HG03457 (cell line): Measurements from ENCODE around the gene GNB1L.
"Not testable (repeated sequence)": the region's sequence is repeated elsewhere in the genome, so short reads cannot be mapped to it uniquely, and the experiment has no call there.

ENCODE experiments used
- ATAC-seq: cut with Tn5 transposase; IDR thresholded peaks from one replicate; pipeline ENCODE4 v1.9.1; 2021; ENCODE audit warnings: moderate number of reproducible peaks; ENCODE audit not compliant: unreplicated experiment

GNB1L gene

DNA sequence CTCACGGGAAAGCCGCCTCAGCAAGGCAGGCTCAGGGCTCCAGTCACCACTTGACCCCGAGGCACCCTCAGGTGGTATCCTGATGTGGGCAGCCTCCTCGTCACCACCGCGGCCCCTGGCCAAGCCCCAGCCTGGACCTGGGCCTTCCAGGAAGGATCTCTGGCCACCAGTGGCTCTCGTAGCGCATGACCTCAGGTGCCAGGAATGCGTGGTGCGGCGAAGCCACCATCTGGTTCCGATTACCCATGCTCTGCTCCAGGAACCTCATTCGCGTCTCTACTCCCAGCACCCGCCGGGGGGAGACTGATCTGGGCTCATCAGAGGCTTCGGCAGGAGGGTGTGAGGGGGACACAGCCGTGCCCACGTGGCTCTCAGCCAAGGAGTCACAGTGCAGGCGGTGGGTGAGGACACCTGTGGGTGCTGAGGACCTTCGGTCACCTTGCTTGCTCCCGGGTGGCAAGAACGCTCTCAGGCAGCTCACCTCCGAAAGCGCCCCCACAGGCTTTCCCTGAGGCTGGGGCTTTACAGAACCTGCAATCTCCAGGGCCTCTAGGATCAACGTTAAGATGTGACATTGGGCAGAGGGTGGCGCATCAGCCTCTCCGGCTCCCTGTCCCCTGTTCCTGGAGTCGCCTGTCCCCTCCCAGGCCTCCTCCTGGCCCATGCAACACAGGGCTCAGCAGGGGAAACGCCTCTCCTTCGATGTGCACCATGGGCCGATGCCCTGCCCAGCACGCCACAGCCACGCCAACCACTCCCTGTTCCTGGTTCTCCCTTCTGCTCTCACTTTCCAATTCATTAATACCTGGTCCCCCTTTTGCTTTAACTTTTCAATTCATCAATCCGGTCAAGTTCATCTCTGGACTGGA is 55.1 kb downstream of the GNB1L start:
- ATAC-seq: no peak

DNA sequence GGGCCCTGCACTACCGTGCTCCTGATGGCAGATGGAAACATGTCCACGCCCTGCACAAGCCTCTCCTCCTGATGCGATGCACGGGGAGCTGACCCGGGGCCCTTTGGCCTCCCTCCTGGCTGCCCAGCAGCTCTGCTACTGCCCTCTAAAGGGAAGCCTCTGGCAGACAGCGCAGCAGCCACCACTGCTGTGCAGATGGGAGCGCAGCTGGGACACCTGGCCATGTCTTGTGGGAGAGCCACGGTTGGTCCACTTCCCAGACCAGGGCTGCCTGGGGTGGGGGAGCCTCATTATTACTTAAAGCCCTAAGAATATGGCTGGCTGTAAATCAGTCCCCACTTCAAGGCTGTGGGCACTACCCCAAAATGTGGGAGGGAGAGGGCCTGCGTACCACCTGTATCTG is 55.8 kb downstream of the GNB1L start:
- no peak for ATAC-seq

DNA sequence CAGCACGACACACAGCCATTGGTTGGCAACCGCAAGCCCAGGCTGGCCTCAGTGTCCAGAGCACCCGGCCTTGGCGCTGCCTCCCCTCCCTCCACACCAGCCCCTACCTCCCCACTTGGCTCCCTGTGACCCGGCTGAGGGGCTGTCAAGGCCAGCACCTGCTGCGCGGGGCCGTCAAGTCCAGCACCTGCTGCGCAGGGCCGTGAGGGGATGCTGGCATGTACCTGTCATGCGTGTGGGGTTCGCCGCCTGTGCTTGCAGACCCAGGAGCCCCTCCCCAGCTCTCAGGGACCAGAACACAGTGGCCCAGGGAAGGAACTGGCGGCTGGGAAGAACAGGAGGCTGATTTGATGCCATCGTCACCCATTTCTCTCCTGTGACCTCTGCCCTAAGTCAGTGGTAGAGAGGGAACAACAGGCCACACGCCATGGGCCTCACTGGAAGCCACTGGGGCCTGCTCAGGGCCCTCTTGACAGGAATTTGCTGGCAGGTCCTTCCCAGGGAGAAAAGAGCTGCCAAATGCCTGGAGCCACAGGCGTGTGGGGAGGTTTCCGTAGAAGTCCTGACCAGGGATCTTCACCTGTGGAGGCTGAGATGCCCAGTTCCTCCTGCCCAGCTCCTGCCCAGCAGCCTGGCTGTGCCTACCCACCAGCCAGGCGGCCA is 56.5 kb downstream of the GNB1L start:
- no peak for ATAC-seq

DNA sequence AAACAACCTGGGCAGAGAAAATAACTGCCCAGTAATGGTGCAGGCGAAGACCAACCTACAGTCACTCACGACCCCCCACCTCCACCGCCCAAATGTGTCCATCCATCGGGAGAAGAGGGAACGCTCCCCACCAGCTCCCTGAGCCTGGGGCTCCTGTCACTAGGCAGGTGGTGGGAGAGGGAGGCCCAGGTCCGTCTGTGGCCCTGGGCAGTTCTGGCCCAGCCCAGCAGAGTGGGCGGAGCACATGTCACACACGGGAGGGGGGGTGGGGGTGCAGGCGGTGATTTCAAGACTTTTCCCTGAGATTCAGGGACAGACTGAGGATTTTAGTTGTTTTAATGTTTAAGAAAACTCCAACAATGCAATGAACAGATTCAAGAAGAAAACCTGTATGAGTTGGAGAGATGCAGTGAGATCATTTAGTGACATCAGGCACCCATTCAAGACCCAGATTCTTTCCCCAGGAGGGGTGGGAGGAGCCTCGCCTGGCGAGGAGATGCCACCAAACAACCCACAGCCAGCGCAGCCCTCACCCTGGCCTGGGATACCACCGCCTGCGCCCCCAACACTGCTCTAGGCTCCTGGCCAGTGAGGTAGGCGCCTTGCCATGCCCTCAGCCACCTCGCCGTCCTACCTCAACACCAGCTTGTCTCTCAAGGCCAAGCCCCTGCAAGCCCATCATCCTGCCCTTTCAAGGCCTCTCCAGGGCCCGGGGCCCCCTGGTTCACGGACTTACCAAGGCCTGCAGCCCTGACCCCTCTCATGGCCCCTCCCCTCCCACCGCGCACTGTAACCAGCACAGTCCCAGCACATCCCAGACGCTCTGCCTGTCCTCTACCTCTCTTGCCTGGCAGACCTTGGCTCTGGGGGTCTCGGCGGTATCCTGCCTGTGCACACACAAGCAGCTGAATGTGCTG is 57.3 kb downstream of the GNB1L start:
- ATAC-seq: no peak

DNA sequence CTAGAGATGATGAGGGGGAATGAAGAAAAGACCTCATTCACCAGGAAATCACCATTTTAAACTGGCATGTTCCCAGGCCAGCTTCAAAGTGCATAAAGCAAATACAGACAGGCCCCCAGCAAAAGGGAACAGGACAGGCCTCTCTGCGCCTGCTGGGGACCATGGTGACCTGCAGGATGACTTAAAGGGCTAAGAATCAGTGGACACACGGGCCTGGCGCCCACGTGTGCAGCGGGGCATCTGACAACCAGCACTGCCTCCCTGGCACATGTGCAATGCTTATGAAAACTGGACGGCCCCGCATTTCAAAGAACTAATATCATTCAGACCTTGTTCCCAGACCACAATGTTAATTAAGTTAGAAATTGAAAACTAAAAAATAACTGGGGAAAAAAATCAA is 58.5 kb downstream of the GNB1L start:
- ATAC-seq: no peak

DNA sequence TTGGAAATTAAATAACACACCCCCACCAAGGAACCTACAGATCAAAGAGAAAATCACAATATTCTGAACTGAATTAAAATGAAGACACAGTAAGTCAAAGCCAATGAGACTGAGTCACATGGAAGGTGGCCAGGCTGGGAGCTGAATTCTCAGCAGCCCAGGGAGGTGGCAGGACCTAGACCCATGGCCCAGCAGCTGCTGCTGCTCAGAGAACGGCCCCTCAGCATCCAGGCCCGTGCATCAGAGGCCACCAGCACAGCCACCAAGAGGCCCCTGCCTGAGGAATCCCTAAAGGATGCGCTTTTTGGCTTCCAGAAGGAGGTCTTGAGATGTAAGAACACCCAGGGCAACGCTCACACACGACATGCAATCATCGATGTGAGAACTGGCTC is 59.1 kb downstream of the GNB1L start:
- no peak for ATAC-seq

DNA sequence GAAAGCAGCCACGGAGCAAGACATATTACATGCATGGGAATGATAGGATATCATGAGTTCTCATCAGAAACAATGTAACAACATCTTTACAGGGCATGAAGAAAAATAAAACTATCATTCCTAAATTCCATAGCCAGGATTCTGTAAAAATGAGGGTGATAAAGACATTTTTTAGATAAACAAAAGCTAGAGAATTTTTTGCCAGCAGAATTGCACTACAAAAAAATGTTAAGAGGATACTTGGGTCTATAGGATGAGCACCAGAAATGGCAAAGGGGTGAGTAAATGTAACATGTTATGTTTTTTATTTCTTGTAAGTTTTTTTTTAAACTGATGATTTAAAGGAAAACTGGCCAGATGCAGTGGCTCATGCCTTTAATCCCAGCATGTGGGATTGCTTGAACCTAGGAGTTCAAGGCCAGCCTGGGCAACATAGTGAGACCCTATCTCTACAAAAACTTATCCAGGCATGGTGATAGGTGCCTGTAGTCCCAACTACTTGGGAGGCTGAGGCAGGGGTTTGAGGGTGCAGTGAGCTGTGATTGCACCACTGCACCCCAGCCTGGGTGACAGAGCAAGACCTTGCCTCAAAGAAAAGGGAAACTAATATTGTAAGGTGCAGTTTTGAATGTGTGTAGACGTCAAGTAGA is 60.9 kb downstream of the GNB1L start:
- no peak for ATAC-seq

DNA sequence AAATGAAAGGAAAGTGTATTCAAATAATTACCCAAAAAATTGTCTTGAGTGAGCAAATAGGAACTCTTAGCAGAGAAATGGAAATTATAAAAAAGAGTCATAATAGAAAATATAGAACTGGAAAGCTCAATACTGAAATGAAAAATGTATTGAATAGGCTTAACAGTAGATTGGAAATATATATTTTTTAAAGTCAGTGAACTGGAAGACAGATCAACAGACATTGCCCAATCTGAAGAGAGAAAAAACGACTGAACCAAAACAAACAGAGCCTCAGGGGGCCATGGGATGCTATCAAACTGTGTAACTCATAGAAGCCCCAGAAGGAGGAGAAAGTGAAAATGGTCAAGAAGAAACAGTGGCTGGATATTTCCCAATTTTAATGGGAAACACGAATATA is 61.5 kb downstream of the GNB1L start:
- no peak for ATAC-seq

DNA sequence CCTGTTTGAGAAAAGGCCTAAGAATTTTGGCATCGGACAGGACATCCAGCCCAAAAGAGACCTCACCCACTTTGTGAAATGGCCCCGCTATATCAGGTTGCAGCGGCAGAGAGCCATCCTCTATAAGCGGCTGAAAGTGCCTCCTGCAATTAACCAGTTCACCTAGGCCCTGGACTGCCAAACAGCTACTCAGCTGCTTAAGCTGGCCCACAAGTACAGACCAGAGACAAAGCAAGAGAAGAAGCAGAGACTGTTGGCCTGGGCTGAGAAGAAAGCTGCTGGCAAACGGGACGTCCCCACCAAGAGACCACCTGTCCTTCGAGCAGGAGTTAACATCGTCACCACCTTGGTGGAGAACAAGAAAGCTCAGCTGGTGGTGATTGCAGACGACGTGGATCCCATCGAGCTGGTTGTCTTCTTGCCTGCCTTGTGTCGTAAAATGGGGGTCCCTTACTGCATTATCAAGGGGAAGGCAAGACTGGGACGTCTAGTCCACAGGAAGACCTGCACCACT is 62.2 kb downstream of the GNB1L start:
- ATAC-seq: not testable (repeated sequence)

DNA sequence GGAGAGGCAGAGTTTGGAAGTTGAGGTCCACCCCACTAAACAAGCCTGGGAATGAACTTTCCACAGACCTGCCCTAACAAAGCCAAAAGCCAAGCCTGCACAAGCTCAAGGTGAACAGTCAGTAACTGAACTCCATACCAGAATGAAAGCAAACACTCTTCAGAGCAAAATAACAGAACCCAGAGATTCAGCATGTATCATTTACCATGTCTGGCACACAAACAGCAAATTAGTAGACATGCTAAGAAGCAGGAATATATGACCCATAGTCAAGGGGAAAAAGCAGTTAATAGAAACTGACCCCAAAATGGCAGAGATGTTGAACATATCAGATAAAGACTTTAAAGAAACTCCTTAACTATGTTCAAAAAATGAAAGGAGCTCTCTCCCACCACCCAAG is 62.8 kb downstream of the GNB1L start:
- ATAC-seq: no peak

DNA sequence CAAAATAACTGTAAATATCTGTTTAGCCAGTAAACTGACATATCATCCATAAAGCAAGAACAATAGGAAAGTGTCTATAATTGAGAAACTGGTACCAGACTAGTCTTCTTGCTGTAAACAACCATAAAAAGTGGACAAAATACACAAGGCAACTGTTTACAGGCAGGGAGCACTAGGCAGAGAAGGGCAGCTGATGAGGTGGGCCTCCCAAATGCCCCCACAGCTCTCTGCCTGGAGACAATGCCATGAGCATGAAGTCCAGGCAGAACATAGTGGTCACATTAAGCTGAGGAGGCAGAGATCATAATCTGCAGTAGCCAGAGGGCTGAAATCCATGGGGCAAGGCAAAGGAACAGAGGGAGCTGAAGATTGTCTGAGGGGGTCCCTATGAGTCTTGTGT is 63.4 kb downstream of the GNB1L start:
- no peak for ATAC-seq

DNA sequence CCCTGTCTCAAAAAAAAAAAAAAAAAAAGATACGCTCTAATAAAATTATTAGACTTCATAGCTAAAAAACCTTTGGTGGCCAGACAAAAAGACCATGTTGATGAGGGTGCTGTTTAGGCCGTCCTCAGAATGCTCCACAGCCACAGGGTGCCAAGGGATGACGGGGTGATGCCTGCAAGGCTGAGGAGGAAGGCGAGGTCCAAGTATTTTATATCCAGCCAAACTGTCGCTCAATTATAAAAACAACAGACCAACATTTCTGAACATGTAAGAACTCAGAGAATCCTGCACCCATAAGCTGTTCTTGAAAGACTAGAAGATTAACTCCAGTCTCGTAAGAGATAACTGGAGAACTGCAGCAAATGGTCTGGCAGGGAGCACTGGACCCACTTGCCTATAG is 64.8 kb downstream of the GNB1L start:
- ATAC-seq: no peak

DNA sequence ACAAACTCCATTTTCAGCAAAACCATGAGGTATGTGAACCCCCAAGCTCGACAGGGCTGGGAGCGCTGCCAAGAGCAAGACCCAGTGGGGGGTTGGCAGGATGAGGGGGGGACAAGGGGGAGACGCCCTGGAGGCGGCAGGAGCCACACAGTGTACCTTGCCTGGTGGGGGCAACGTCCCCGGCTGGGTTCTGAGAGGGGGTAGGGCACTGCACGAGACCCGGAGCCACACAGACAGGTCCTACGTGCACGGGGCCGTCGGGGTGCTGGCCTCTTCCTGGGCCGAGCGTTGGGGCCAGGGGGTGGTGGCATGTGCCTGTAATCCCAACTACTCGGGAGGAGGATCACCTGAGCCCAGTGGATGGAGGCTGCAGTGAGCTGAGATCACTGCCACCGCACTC is 65.3 kb downstream of the GNB1L start:
- ATAC-seq: no peak

DNA sequence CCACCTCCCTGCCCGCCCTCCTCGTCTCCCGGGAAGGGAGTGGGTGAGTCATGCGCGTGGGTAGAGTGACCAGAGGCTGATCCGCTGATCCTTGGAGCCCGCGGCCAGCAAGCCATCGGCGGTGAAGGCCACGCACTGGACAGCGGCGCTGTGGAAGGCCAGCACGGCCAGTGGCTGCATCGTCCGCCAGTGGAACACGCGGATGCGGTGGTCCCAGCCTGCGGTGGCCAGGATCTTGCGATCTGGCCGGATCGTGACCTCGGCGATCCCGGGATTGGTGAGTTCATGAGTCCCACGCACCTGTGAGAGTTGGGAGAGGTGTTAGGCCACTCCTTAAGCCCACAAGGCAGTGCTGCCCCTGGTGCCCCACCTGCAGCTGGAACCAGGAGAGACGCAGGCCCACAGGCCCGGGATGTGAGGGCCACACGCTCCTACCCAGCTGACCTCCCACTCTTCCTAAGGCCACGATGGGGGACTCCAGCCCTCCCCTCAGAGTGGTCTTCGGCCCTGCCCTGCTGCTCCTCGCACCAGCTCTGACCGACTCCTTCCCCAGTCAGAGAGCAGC is 65.9 kb downstream of the GNB1L start:
- no peak for ATAC-seq

DNA sequence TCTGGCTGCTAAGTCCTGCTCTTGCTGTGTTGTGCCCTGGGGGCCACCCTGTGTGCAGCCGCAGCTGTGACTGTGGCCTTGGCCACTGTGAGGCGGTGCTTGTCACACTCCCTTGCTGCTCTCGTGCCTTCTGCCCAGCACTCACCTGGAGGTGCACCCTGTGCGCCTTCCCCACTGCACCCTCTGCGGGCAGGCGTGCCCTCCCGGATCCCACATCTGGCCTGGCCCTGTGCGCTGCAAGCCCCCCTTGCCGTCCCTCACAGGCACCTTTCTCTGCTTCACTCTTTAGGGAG is 66.9 kb downstream of the GNB1L start:
- ATAC-seq: no peak

DNA sequence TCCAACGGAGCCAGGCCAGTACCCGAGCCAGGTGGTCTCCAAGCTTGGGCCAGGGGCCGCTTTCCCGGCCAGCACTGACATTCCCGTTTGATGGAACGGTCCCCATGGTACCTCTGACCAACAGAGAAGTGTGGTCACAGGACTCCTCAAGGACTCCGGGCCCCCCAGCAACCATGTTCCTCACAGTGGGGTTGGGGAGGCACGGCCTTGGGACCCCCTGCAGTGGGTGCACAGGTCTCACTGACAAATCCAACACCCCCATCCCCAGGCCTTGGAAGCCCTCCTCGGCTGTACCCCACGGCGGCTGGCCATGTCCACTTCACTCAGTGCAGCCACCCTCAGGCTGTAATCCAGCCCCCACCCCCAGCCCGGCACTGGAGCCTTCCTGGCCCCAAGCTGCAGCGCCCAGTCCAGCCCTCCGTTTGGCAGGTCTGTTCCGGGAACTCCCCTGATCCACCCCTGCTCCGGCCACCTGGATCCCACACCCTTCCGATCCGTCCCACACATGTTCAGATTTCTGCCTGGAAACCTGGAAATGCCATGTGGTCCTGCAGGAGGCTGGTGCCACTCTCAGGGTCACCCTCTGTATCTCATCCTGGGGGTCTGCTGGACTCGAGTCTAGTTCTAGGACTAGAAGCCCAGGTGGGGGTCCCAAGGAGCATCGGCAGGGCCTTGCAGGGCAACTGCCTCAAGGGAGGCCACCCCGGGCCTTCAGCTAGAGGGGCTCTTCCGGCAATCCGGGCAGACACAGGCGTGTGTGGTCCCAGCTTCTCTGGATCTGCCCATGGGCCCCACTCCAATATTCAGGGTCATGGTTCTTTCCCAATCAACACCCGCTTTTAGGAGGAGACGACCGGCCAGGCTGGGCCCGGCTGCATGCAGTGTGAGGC is 67.5 kb downstream of the GNB1L start:
- no peak for ATAC-seq

DNA sequence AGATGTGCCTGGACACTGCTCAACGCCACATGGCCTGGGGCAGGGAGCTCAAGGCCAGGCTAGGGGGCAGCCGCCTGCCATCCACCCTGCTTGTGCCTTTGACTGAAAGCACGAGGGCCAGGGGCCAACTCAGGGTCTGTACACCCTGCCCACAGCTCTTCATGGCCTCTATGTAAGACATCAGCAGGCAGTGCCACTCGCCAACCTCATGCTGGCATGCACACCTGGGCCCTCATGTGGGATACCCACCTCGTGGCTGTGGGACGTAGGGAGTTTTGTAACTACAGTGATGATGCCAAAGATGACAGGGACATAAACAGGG is 68.4 kb downstream of the GNB1L start:
- ATAC-seq: no peak

DNA sequence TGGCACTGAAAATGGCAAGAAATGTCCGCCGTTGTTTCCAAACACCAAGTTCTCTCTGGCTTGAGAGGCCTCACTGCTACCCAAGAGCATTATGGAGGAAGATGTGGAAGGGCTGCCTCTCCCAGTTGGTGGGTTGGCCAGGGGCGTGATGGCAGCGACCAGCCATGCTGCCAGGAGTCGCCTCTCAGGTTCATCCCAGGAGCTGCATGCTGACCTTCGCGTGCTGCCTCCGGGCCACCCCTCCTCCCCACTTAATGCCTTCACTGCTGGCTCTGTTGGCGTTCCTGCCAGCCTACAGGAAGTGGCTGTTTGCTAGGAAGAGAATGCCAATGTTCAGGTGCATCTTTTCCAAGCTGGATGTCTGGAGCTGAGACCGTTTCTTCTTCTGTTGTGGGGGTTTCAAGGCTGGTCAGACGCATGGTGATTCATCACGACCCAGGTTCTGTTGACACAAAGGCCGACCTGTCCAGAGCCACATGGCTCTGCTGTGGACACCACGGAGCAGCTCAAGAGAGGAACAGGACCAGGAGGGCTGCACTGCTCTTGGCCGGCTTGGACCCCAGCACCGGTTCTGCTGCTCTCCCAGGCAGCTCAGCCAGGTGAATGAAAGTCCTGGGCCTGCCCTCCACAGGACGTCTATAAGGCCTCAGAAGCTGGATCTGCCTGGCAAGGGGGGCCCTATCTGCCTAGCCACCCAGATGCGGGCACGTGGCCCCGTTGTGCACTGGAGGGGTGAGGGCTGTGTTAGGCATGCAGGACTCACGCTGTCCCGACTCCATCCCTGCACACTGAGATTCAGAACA is 69.0 kb downstream of the GNB1L start:
- no peak for ATAC-seq
